Smooth muscle cell of the brain vasculature (primary cell): Measurements from ENCODE around the gene SAMD11.

ENCODE experiments used
- DNase-seq: peaks from one replicate; pipeline ENCODE4 v3.0.0-alpha.2; 2012; ENCODE audit warnings: low read depth, low spot score

The SAMD11 gene

DNA sequence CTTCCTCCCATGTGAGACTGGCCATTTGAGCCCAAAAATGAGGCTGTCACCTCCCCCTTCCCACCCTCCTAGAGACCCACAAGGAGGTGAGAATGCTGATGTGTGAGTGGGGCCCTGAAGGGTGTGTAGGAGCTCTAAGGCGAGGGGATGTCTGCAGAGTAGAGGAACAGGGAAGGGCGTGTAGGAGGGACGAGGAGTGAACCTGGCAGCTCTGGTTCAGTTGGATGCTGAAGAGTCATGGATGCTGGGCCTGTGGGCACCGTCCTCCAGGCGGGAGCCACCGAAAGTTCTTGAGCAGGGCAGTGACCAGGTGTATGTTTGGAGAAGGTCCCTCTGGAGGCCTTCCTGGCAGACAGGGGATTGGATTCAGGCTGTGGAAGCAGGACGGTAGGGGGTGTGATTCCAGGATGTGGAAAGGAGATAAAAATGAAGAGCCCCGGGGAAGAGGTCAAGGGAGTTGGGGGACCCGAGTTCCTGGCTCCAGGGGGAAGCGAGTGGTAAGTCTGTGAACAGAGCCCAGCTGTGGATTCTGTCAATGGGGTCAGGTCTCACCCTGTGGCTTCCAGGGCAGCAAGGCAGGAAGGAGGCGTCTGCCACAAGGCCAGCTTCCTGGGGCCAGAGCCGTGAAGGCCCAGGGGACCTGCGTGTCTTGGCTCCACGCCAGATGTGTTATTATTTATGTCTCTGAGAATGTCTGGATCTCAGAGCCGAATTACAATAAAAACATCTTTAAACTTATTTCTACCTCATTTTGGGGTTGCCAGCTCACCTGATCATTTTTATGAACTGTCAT, 7.9 kb downstream of the SAMD11 start:
- no peak for DNase-seq

DNA sequence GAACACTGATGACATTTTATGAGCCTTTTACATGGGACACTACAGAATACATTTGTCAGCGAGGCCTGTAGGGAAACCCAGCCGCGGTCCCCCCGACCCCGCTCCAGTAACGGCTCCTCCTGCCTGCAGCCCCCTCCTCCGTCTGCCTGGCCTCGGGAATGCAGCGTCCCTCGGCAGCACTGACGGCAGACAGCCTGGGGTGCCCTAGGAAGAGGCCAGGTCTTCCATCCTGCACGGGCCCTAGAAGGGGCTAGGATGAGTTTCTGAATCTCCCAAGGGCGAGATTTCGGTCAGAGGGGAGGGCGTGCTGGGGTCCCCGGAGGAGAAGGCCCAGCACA, 8.4 kb downstream of the SAMD11 start:
- DNase-seq: no peak

DNA sequence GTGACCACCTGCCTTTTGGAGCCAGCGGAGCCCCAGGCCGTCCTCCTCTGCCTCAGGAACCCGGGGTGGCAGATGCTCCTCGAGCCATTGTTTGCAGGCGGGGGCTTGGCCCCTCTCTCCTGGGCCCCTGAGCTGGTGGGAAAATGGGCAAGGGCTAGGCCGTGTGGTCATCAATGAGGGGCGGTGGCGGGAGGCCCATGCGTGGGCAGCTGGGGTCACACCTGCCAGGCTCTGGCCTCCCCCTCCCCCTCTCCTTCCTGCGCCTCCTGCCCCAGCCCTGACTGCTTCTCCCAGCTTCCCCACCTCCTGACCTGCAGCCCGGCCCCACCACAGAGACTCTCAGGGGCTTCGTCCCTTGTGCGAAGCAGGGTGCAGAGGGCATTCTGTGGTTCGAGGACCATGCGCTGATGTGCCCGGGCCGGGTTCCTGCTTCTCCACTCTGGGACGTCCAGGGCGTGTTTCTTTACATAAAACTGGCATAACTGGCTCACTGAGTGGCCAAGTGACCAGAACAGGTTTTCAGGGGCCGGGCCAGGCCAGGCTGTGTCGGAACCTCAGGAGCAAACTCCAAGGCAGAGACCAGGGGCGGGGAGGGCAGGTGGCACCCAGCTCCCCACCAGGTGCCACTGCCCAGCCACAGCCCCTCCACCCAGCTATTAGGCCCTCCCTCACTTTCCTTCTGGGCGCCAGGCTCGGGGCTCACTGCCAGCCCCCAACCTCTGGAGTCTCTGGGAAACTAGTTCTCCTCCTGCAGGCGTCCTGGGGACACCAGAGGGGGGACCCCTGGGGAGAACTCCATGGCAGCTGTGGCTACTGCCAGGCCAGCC, 9.3 kb downstream of the SAMD11 start:
- DNase-seq: no peak

GRCh38 chr1:933603-933940, 9.8 kb downstream of the SAMD11 start:
- no peak for DNase-seq

DNA sequence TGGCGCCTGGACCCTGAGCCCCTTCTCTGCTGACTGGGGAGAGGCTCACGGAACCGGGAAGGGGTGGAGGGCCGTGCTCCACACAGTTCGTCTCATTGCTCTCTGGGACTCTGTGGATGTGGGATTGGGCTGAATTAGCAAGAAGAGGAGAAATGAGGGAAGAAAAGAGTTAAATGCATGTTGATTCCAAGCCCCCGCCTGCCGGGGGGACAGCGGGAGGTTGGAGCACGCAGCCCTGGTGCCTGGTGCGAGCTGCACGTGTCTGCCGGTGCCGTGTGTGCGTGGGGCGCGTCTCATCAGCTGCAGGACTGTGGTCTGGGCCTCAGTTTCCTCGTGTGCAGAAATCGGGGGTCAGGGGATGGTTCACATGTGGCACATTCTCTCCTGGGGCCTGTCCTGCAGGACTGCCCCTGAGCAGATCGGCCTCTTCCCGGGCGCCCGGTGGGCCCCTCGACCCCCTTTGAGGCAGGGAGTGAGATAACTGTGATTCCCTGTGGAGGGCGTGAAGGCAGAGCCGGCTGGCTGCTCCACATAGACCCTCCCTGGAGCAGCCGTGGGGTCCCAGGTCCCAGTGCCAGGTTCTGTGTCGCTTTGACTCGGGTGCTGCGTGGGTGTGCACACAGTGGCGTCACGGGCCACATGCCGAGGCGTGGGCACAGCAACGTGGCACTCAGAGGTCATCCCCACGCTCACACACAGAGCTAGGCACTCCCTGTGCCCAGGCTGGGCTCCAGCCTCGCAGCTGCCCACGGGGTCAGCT, 11.4 kb downstream of the SAMD11 start:
- DNase-seq: no peak

GRCh38 chr1:935751-936231, 12.1 kb downstream of the SAMD11 start:
- no peak for DNase-seq

GRCh38 chr1:936348-937264, 12.9 kb downstream of the SAMD11 start:
- no peak for DNase-seq

DNA sequence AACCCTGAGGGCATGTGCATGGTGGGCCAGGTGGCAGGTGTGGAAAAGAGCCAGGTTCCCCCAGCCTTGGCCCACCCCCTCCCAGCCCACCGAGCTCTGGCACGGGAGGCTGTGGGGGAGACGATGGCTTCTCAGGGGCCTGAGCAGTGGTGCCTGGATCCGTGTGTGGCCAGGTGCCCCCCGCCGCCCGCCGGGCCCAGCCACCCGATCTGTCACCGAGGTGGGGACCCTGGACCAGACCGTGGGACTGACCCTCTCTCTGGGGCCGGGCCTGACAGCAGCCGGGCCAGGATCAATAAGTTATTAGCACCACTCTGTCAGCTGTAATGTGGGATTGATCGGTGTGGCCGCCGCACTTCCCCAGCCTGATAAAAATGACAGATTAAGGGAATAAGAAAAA, 13.8 kb downstream of the SAMD11 start:
- DNase-seq: no peak

DNA sequence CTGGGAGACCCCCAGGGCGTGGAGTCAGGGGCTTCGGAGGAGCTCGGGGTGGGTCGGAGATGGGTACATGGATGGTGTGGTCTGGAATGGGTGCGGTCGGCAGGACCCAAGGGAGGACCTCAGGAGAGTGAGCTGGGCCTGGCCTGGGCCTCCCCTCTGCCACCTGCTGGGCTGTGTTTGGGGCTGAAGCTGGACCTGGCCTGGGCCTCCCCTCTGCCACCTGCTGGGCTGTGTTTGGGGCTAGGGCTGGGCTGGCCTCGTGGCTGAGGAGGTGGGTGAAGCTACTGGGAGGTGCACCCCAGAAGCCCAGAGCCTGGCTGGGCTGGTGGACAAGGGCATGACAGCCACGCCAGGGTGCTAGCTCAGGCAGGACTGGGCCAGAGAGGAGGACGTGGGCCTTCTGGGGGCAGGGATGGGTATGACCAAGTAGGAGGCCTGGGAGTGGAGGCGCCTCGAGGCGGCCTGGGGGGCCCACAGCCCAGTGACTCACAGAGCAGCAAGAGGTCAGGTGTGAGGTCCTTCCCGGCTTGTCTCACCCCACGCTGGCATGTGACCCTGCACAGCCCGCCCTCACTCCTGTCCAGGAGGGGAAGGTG, 14.5 kb downstream of the SAMD11 start:
- no peak for DNase-seq

GRCh38 chr1:938711-939489, 15.2 kb downstream of the SAMD11 start:
- no peak for DNase-seq

- DNase-seq: no peak
Observed at GRCh38 chr1:939511-940106, 15.9 kb downstream of the SAMD11 start.

- no peak for DNase-seq
Observed at GRCh38 chr1:940107-941014, 16.6 kb downstream of the SAMD11 start.

GRCh38 chr1:941015-941587, 17.4 kb downstream of the SAMD11 start:
- DNase-seq: no peak

DNA sequence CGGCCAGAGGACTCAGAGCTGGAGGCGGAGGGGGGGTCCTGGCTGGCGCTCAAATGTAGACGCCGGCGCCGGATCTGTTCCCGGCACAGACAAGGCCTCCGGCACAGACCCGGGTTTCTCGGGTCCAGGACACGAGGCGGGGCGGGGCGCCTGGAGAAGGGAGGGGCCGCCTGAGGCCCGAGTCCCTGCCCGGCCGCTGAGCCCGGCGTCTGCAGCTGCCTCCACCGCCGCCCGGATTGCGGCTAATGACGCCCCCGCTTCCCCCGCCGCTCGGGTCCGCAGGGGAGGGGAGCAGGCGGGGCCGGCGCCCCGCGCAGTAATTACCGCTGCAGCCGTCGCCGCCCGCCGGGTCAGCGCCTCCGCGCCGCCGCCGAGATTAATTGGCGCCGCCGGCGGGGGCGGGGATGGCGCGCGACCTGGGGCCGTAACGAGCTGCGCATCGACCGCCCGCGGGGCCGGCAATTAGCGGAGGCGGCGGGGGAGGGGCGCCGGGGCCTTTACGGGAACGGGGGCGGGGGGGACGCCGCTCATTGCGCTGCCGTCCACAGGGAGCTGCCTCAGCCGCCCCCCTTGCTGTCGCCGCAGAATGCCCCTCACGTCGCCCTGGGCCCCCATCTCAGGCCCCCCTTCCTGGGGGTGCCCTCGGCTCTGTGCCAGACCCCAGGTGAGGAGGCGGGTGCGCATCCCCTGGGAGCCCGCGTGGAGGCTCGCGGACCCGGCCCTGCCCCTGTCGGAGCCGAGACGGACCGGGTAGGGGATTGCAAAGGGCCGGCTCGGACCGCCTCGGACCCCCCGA, 18.1 kb downstream of the SAMD11 start:
- no peak for DNase-seq

DNA sequence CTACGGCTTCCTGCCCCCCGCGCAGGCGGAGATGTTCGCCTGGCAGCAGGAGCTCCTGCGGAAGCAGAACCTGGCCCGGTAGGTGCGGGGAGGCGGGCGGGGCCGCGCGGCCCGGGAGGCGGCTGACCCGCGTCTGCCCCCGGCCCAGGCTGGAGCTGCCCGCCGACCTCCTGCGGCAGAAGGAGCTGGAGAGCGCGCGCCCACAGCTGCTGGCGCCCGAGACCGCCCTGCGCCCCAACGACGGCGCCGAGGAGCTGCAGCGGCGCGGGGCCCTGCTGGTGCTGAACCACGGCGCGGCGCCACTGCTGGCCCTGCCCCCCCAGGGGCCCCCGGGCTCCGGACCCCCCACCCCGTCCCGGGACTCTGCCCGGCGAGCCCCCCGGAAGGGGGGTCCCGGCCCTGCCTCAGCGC, 18.7 kb downstream of the SAMD11 start:
- no peak for DNase-seq

DNA sequence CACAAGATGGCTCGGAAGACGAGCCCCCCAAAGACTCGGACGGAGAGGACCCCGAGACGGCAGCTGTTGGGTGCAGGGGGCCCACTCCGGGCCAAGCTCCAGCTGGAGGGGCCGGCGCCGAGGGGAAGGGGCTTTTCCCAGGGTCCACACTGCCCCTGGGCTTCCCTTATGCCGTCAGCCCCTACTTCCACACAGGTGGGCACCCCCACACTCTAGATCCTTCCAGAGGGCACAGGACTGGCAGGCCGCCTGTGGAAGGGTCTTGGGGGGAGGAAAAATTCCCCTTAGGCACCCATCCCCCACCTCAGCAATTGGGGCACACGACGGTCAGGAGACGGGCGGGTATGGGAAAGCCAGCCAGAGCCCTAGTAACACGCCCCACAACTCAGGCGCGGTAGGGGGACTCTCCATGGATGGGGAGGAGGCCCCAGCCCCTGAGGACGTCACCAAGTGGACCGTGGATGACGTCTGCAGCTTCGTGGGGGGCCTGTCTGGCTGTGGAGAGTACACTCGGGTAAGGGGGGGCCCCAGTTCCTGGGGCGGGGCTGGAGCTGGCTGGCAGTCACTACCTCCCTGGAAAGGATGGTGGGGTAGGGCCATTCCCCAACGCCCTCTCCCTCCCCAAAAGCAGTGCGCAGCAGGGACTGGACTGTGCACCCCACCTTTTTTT, 19.3 kb downstream of the SAMD11 start:
- no peak for DNase-seq
